ENCODE results near the gene MANF.
"Not testable (repeated sequence)": the region's sequence is repeated elsewhere in the genome, so short reads cannot be mapped to it uniquely, and the experiment has no call there.

Gene MANF

GRCh38 chr3:51384726-51385473 is at the start of gene MANF:
Gene MANF (plus strand): TSS chr3:51385291. CDS start chr3:51385343, 52 bp downstream.
- DNase-seq (ENCODE audit: low read depth in 3 of 3): peak; percentile 94 to 96 (median 96)

DNA sequence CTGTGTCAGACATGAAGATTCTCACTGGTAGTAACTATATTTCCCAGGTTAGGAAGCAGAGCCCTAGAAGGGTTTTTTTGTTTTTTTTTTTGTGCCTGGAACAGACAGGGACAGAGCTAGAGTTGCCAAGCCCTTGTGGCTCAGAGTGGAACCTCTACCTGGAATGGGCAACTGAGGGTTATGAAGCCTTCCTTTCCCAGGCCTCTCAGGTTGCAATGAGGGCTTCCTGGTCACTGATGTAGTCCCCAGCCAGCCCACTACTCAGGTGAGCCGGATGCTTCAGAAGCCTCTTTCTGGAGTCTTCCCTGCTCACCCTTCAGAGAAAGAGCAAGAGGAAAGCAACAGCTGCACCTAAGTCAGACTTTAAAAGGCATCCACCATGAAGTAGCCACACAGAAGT is 48.8 kb upstream of the MANF start:
- DNase-seq (ENCODE audit: low read depth in 3 of 3): no peak

GRCh38 chr3:51337666-51338065 is 47.4 kb upstream of the MANF start:
- DNase-seq (ENCODE audit: low read depth in 3 of 3): no peak

DNA sequence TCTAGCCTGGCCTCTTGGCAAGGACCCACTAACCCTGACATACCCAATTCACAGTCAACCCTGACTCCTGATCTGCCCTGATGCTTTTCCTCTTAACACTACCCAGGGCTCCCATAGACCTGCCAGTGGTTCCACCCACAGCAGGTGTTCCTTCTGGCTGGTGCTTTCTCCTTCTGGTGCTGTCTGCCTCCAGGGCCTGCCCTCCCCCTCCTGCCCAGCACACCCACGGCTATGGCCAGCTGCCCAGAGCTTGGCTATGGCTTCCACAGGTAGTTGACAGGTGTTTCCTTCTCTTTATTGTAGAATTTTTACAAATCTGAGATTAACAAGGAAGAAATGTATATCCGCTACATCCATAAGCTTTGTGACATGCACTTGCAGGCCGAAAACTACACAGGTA is 46.5 kb upstream of the MANF start:
- no peak for DNase-seq (ENCODE audit: low read depth in 3 of 3)

- no peak for DNase-seq (ENCODE audit: low read depth in 3 of 3)
Measured at GRCh38 chr3:51340013-51340829, 44.9 kb upstream of the MANF start.

GRCh38 chr3:51340989-51341636 is 44.0 kb upstream of the MANF start:
- no peak for DNase-seq (ENCODE audit: low read depth in 3 of 3)

DNA sequence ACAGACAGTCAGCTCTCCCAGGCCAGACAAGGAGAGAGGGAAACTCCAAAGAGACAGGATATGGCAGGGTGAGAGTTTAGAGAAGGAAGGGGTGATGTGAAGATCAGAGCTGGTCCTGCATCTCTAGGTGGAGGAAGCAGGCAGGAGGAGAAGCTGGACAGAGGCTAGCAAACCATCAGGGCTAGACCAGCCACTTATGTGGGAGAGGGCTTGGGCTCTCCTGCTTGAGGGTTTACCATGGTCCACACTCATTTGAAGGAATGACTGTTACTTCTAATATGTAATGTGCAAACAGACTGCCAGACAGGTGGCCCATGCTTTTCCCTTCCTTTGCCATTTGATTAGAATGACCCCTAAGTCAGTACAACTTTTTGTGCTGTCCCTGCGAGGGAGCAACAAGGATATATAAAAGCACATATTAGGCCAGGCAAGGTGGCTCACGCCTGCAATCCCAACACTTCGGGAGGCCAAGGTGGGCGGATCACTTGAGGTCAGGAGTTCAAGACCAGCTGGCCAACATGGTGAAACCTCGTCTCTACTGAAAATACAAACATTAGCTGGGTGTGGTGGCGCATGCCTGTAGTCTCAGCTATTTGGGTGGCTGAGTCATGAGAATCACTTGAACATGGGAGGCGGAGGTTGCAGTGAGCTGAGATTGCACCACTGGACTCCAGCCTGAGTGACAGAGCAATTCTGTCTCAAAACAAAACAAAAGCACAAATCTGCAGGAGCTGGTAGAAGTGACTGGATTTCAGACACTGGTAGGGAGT is 41.0 kb upstream of the MANF start:
- no peak for DNase-seq (ENCODE audit: low read depth in 3 of 3)

GRCh38 chr3:51350751-51351150 is 34.3 kb upstream of the MANF start:
- DNase-seq (ENCODE audit: low read depth in 3 of 3): no peak

- no peak for DNase-seq (ENCODE audit: low read depth in 3 of 3)
Measured at GRCh38 chr3:51353131-51353530, 32.0 kb upstream of the MANF start.

- DNase-seq (ENCODE audit: low read depth in 3 of 3): no peak
Measured at GRCh38 chr3:51353691-51354090, 31.4 kb upstream of the MANF start.

GRCh38 chr3:51354172-51354571 is 30.9 kb upstream of the MANF start:
- no peak for DNase-seq (ENCODE audit: low read depth in 3 of 3)

- DNase-seq (ENCODE audit: low read depth in 3 of 3): no peak
Measured at GRCh38 chr3:51354731-51355615, 30.1 kb upstream of the MANF start.

GRCh38 chr3:51355891-51356578 is 29.1 kb upstream of the MANF start:
- no peak for DNase-seq (ENCODE audit: low read depth in 3 of 3)

DNA sequence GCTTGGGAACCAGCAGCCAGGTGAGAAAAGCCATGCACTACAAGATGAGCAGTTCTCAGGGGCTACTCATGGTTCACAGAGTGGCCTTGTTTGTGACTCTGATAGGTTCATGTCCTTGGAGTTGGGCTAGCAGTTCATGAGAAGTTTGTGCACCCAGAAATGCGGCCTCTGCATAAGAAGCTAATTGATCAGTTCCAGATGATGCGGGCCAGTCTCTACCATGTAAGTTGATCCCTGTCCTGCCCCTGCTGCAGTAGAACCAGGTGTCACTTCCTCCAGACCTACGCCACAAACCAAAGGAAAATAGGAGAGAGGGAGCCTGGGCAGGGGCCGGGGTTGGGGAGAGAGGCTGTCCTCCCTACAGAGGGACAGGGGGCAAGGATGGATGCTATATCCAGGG is 27.2 kb upstream of the MANF start:
- no peak for DNase-seq (ENCODE audit: low read depth in 3 of 3)

- DNase-seq (ENCODE audit: low read depth in 3 of 3): no peak
Measured at GRCh38 chr3:51358981-51359380, 26.1 kb upstream of the MANF start.

DNA sequence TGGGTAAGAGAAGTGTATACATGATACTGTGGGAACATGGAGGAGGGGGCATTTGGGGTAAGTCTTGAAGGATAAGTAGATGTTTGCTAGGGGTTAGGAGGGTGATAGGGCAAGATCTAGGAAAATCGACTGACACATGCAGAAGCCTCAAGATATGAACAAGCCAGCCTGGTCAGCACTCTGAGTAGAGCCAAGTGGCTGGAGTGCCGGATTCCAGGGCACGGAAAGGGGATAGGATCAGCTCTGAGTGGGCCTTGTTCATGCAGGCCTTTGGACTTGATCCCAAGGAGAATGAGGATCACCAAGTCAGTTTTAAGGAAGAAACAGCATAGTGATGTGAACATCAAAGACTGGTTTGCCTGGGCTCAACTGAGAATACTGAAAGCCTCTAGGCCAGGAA is 24.3 kb upstream of the MANF start:
- DNase-seq (ENCODE audit: low read depth in 3 of 3): no peak

DNA sequence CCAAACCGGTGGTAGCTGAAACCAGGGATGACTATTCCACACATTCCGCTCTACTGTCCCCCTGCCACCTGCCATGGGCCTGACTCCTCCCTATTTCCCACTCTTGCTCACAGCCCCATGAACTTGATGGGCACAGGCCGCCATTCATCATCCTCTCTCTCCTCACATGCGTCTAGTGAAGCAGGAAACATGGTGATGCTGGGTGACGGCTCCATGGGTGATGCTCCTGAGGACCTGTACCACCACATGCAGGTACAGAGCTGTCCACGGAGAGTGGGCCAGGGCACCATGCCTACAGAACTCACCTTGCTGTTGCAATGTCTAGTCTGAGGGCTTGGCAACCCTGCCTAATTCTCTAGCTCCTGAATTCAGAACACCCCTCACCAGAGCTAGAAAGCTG is 23.3 kb upstream of the MANF start:
- no peak for DNase-seq (ENCODE audit: low read depth in 3 of 3)

DNA sequence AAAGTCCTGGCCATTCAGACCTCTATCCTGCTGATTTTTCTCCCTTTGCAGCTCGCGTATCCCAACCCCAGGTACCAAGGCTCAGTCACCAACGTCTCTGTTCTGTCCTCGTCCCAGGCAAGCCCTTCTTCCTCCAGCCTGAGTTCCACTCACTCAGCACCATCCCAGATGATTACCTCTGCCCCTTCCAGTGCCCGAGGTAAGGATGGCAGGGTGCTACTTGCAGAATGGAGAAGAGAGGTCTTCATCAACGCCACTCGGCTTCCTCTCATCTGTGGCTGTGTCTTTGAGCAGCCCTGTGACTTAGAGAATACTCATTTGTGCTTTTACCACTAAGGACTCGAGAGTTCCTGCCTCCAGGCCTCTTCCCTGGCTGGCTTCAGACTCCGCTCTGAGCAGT is 22.6 kb upstream of the MANF start:
- no peak for DNase-seq (ENCODE audit: low read depth in 3 of 3)

GRCh38 chr3:51368276-51368675 is 16.8 kb upstream of the MANF start:
- DNase-seq (ENCODE audit: low read depth in 3 of 3): not testable (repeated sequence)

DNA sequence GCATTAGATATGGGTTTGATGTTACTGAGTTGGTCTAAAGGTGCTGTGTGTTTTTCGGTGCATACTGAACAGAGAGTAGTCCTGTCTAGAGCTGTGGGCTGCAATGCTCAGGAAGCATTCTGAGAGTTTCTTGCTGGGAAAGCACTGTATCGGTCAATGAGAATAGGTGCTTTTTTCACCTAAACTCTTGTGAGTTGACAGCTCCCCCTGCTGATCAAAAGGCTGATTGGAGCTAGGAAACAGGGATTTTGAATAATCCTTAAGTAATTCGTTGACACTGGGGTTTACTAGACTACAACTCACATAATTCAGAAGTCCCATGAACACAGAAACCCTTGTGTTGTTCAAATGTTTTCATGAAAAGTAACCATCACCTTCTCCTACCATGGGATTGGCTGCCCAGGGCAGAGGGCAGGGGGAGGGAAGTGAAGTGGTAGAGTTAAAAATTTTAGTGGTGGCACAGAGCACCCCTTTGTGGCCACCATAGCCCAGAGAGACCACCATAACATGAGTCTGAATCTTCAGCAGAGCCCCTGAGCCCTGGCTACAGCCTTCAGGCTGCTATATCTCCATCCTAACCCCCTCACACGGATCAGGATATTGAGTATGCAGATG is 13.0 kb upstream of the MANF start:
- peak in 1 of 3 experiments; percentile 29 for DNase-seq (ENCODE audit: low read depth in 3 of 3)
